ENCODE results near the gene AKR1B15.
"Not testable (repeated sequence)": the region's sequence is repeated elsewhere in the genome, so short reads cannot be mapped to it uniquely, and the experiment has no call there.

AKR1B15 gene

GRCh38 chr7:134563398-134563749, 14.5 kb downstream of the AKR1B15 start:
- not testable (repeated sequence) for DNase-seq (ENCODE audit: low spot score)

GRCh38 chr7:134565643-134566136, 16.8 kb downstream of the AKR1B15 start:
- DNase-seq (ENCODE audit: low spot score): no peak

- no peak for DNase-seq (ENCODE audit: low spot score)
Observed at GRCh38 chr7:134567368-134567767, 18.5 kb downstream of the AKR1B15 start.

GRCh38 chr7:134569962-134570361, 21.1 kb downstream of the AKR1B15 start:
- not testable (repeated sequence) for DNase-seq (ENCODE audit: low spot score)

GRCh38 chr7:134571101-134571500, 22.2 kb downstream of the AKR1B15 start:
- no peak for DNase-seq (ENCODE audit: low spot score)

- no peak for DNase-seq (ENCODE audit: low spot score)
Observed at GRCh38 chr7:134571746-134572461, 23.0 kb downstream of the AKR1B15 start.

GRCh38 chr7:134574322-134574721, 25.4 kb downstream of the AKR1B15 start:
- DNase-seq (ENCODE audit: low spot score): no peak

- DNase-seq (ENCODE audit: low spot score): no peak
Observed at GRCh38 chr7:134584290-134584689, 35.4 kb downstream of the AKR1B15 start.

GRCh38 chr7:134585897-134586296, 37.0 kb downstream of the AKR1B15 start:
- DNase-seq (ENCODE audit: low spot score): no peak

- DNase-seq (ENCODE audit: low spot score): no peak
Observed at GRCh38 chr7:134587750-134588149, 38.8 kb downstream of the AKR1B15 start.

- DNase-seq (ENCODE audit: low spot score): no peak
Observed at GRCh38 chr7:134589491-134589941, 40.6 kb downstream of the AKR1B15 start.

GRCh38 chr7:134593530-134594392, 44.9 kb downstream of the AKR1B15 start:
- peak; percentile 97 for DNase-seq (ENCODE audit: low spot score)

- DNase-seq (ENCODE audit: low spot score): no peak
Observed at GRCh38 chr7:134594877-134595276, 46.0 kb downstream of the AKR1B15 start.

GRCh38 chr7:134599371-134599770, 50.5 kb downstream of the AKR1B15 start:
- peak; percentile 93 for DNase-seq (ENCODE audit: low spot score)

GRCh38 chr7:134601459-134601858, 52.5 kb downstream of the AKR1B15 start:
- DNase-seq (ENCODE audit: low spot score): no peak

- DNase-seq (ENCODE audit: low spot score): peak; percentile 52
Observed at GRCh38 chr7:134602881-134603451, 54.1 kb downstream of the AKR1B15 start.

GRCh38 chr7:134605978-134606923, 57.3 kb downstream of the AKR1B15 start:
- DNase-seq (ENCODE audit: low spot score): peak; percentile 74

GRCh38 chr7:134611611-134612151, 62.8 kb downstream of the AKR1B15 start:
- no peak for DNase-seq (ENCODE audit: low spot score)

GRCh38 chr7:134612197-134612596, 63.3 kb downstream of the AKR1B15 start:
- DNase-seq (ENCODE audit: low spot score): no peak

GRCh38 chr7:134613623-134614347, 64.9 kb downstream of the AKR1B15 start:
- DNase-seq (ENCODE audit: low spot score): no peak

- DNase-seq (ENCODE audit: low spot score): no peak
Observed at GRCh38 chr7:134616611-134617010, 67.7 kb downstream of the AKR1B15 start.

Data from globus pallidus (tissue), 1 donor.